Osteocyte (in vitro differentiated cells): Measurements from ENCODE around the gene SLC44A2. TPM values are rescaled to one million over a fixed set of nuclear protein-coding genes. Genes with fewer than 3 reads are reported as not detected.

Experiments
- DNase-seq: peaks from one replicate; pipeline ENCODE4 v3.0.0; 2021; ENCODE audit warnings: mixed read lengths; ENCODE audit not compliant: unreplicated experiment; ENCODE audit errors: extremely low spot score
- H3K27ac Mint-ChIP-seq: one replicate; pipeline ENCODE4 v1.8.0; 2021; ENCODE audit warnings: mild to moderate bottlenecking, mixed read lengths; ENCODE audit not compliant: unreplicated experiment
- H3K27me3 Mint-ChIP-seq: one replicate; pipeline ENCODE4 v1.8.0; 2021; ENCODE audit warnings: mixed read lengths; ENCODE audit not compliant: unreplicated experiment
- H3K36me3 Mint-ChIP-seq: one replicate; pipeline ENCODE4 v1.8.0; 2021; ENCODE audit warnings: mixed read lengths; ENCODE audit not compliant: unreplicated experiment
- H3K4me1 Mint-ChIP-seq: one replicate; pipeline ENCODE4 v1.8.0; 2021; ENCODE audit warnings: mixed read lengths; ENCODE audit not compliant: unreplicated experiment
- H3K4me3 Mint-ChIP-seq: one replicate; pipeline ENCODE4 v1.8.0; 2021; ENCODE audit warnings: mild to moderate bottlenecking, moderate library complexity, mixed read lengths; ENCODE audit not compliant: unreplicated experiment
- H3K9me3 Mint-ChIP-seq: one replicate; pipeline ENCODE4 v1.8.0; 2021; ENCODE audit warnings: mixed read lengths; ENCODE audit not compliant: unreplicated experiment
- total RNA-seq: library from RNA; stranded (reverse); gene quantifications from 2 replicates; pipeline ENCODE4 v1.2.1, GENCODE V29; 2021
- TF ChIP-seq, protein P1 (sequence below): fragments of 200-600 bp; sonication (generic); IDR thresholded peaks from 2 replicates; pipeline ENCODE4 v1.5.0; 2021; ENCODE audit warnings: antibody characterized with exemption, mild to moderate bottlenecking, moderate library complexity

The SLC44A2 gene
- total RNA-seq, 1 donor from 2014 or later = 225 TPM

GRCh38 chr19:10621966-10622365 lies 3.4 kb upstream of the SLC44A2 start:
- DNase-seq = no peak
- H3K27me3 Mint-ChIP-seq = no peaks in the 10 kb centered on the region
- peaks cover 3% of the 10 kb centered on the region for H3K36me3 Mint-ChIP-seq
- TF ChIP-seq, protein P1, sequence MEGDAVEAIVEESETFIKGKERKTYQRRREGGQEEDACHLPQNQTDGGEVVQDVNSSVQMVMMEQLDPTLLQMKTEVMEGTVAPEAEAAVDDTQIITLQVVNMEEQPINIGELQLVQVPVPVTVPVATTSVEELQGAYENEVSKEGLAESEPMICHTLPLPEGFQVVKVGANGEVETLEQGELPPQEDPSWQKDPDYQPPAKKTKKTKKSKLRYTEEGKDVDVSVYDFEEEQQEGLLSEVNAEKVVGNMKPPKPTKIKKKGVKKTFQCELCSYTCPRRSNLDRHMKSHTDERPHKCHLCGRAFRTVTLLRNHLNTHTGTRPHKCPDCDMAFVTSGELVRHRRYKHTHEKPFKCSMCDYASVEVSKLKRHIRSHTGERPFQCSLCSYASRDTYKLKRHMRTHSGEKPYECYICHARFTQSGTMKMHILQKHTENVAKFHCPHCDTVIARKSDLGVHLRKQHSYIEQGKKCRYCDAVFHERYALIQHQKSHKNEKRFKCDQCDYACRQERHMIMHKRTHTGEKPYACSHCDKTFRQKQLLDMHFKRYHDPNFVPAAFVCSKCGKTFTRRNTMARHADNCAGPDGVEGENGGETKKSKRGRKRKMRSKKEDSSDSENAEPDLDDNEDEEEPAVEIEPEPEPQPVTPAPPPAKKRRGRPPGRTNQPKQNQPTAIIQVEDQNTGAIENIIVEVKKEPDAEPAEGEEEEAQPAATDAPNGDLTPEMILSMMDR = no peak
- H3K4me1 Mint-ChIP-seq = peaks cover 43% of the 10 kb centered on the region
- H3K27ac Mint-ChIP-seq = peak overlapping the region; percentile 54
- H3K9me3 Mint-ChIP-seq = no peaks in the 10 kb centered on the region
- H3K4me3 Mint-ChIP-seq = no peak overlapping the region

DNA sequence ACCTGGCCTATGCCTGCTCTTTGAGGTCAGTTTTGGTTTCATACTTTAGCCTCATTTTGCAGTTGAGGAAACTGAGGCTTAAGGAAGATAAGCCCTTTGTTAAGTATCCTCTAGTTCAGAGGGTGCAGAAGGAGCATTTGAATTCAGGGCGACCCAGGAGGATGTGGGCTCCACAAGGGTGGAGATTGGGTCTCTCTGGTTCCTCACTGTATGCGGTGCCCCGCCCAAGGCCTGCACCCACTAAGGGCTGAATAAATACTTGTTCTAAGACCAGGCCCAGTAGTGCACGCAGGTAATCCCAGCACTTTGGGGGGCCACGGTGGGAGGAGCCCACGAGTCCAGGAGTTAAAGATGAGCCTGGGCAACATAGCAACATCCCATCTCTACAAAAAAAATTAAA lies 768 bp upstream of the SLC44A2 start:
- Mint-ChIP-seq H3K4me1 (peaks cover 28% of the 10 kb centered on the region), H3K27ac (peak overlapping the region; percentile 87), H3K27me3 (no peaks in the 10 kb centered on the region), H3K36me3 (peaks cover 11% of the 10 kb centered on the region), H3K4me3 (peak overlapping the region; percentile 70), H3K9me3 (no peaks in the 10 kb centered on the region)
- DNase-seq = no peak
- TF ChIP-seq, protein P1 = no peak

- TF ChIP-seq, protein P1 = no peak
- peak overlapping the region; percentile 70 for H3K4me3 Mint-ChIP-seq
- no peak for DNase-seq
- peak overlapping the region; percentile 87 for H3K27ac Mint-ChIP-seq
- H3K4me1 Mint-ChIP-seq = peaks cover 28% of the 10 kb centered on the region
- peaks cover 11% of the 10 kb centered on the region for H3K36me3 Mint-ChIP-seq
- H3K9me3 Mint-ChIP-seq = no peaks in the 10 kb centered on the region
- H3K27me3 Mint-ChIP-seq = no peaks in the 10 kb centered on the region
Observed at GRCh38 chr19:10625762-10626138, 397 bp downstream of the SLC44A2 start.

DNA sequence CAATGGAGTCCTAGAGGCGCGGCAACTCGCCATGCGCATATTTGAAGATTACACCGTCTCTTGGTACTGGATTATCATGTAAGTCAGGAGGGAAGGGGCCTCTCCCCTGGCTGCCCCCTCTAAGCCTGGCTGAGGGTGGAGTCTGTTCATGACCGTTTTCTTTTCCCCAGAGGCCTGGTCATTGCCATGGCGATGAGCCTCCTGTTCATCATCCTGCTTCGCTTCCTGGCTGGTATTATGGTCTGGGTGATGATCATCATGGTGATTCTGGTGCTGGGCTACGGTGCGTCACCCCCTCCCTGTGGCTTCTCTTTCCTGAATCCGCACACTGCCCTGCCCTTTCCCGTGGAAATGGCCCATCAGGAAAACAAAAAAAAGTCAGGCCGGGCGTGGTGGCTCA lies 6.5 kb downstream of the SLC44A2 start:
- H3K36me3 Mint-ChIP-seq = peaks cover 40% of the 10 kb centered on the region
- TF ChIP-seq, protein P1 = no peak
- H3K27me3 Mint-ChIP-seq = no peaks in the 10 kb centered on the region
- no peaks in the 10 kb centered on the region for H3K9me3 Mint-ChIP-seq
- H3K4me1 Mint-ChIP-seq = no peaks in the 10 kb centered on the region
- H3K27ac Mint-ChIP-seq = no peak overlapping the region
- H3K4me3 Mint-ChIP-seq = no peak overlapping the region
- DNase-seq = no peak

- DNase-seq = no peak
- no peak overlapping the region for H3K27ac Mint-ChIP-seq
Observed at GRCh38 chr19:10634430-10634829, 9.1 kb downstream of the SLC44A2 start.

More at GRCh38 chr19:10634430-10634829, 9.1 kb downstream of the SLC44A2 start:
- no peak overlapping the region for H3K4me3 Mint-ChIP-seq
- peaks cover 45% of the 10 kb centered on the region for H3K36me3 Mint-ChIP-seq
- TF ChIP-seq, protein P1 = no peak
- H3K27me3 Mint-ChIP-seq = no peaks in the 10 kb centered on the region
- H3K9me3 Mint-ChIP-seq = no peaks in the 10 kb centered on the region
- no peaks in the 10 kb centered on the region for H3K4me1 Mint-ChIP-seq
